K562 (cell line): ENCODE results near the gene TFEB. TPM values are rescaled to one million over a fixed set of nuclear protein-coding genes. Genes with fewer than 3 reads are reported as not detected.

Experiments used
- ATAC-seq: fragments of 200-7000 bp; cut with Tn5 transposase; 3 replicates; pipeline ENCODE4 v1.9.1; 2020; ENCODE audit warnings: moderate library complexity
- BruUV-seq: library from RNA; stranded (reverse); fragments of 400-500 nt; replicated peaks from 2 replicates; lab custom pipeline; 2021; lab: Mats Ljungman, UMichigan
- CTCF ChIA-PET: fragments of 300-600 bp; formaldehyde crosslinking; extraction: SDS; loops from one replicate; lab custom pipeline; 2021; ENCODE audit warnings: low intra/inter-chr PET ratio; lab: Yijun Ruan, JAX
- POLR2A ChIA-PET: fragments of 300-600, 350-650 bp; sonication (Branson Sonifier 250); formaldehyde crosslinking; extraction: SDS; loops from one replicate; lab custom pipeline; 2021; ENCODE audit warnings: antibody characterized with exemption, inconsistent platforms; lab: Yijun Ruan, JAX
- DNase-seq, 4 experiments: peaks; one replicate each; pipeline versions ENCODE4 v3.0.0 to v3.0.0-alpha.2; 2011 to 2018; ENCODE audit warnings: low spot score in 3 of 4, mixed read lengths in 3 of 4; ENCODE audit errors: extremely low read depth in 1 of 4
- FAIRE-seq: peaks from 2 replicates; lab custom pipeline; 2011; peaks lifted over from hg19 to GRCh38; lab: Jason Lieb, UNC
- H2AFZ ChIP-seq: 2 replicates; pipeline ENCODE4 v1.6.0; 2011; ENCODE audit warnings: low read depth, low read length, control low read depth, inconsistent platforms
- H3K27ac ChIP-seq: fragments of 200-600 bp; 3 replicates; pipeline ENCODE4 v1.8.0; 2011; ENCODE audit warnings: low read depth, mild to moderate bottlenecking, control low read depth, inconsistent platforms, low read length, moderate library complexity, mixed read lengths; ENCODE audit errors: extremely low read depth
- H3K27me3 ChIP-seq, 2 experiments: fragments of 300-600 bp in 1 of 2; 2 replicates in 1 of 2; 3 replicates in 1 of 2; pipeline versions ENCODE4 v1.6.0 to v1.8.0; 2011; ENCODE audit warnings: inconsistent platforms in 2 of 2, low read length in 2 of 2, mild to moderate bottlenecking in 1 of 2, mixed read lengths in 1 of 2, moderate library complexity in 1 of 2; ENCODE audit not compliant: control insufficient read depth in 2 of 2, insufficient read depth in 2 of 2
- H3K36me3 ChIP-seq: fragments of 300-600 bp; 3 replicates; pipeline ENCODE4 v1.8.0; 2011; ENCODE audit warnings: mild to moderate bottlenecking, low read length, inconsistent platforms; ENCODE audit not compliant: control insufficient read depth, insufficient read depth
- H3K4me1 ChIP-seq, 2 experiments: fragments of 200-600 bp in 1 of 2; replicated peaks in 1 of 2; 2 replicates in 1 of 2; 3 replicates in 1 of 2; pipeline versions ENCODE4 v1.5.1 to v1.8.0; 2011; ENCODE audit warnings: inconsistent platforms in 2 of 2, low read length in 2 of 2, mild to moderate bottlenecking in 1 of 2, mixed read lengths in 1 of 2, moderate library complexity in 1 of 2; ENCODE audit not compliant: control insufficient read depth in 2 of 2, insufficient read depth in 2 of 2
- H3K4me2 ChIP-seq: 2 replicates; pipeline ENCODE4 v1.6.1; 2011; ENCODE audit warnings: low read length, control low read depth, inconsistent platforms, mixed read lengths; ENCODE audit not compliant: insufficient read depth
- H3K4me3 ChIP-seq: fragments of 200-600 bp; sonication (generic), shearing (Covaris generic); 2 replicates; pipeline ENCODE4 v1.5.1; 2016; ENCODE audit warnings: control low read depth, inconsistent platforms
- H3K79me2 ChIP-seq: fragments of 200-600 bp; 3 replicates; pipeline ENCODE4 v1.8.0; 2011; ENCODE audit warnings: low read length, inconsistent platforms; ENCODE audit not compliant: control insufficient read depth, insufficient read depth
- H3K9ac ChIP-seq, 2 experiments: 2 replicates each; pipeline versions ENCODE4 v1.6.0 to v1.6.1; 2011; ENCODE audit warnings: low read depth in 2 of 2, low read length in 2 of 2, control low read depth in 1 of 2, inconsistent platforms in 1 of 2, mild to moderate bottlenecking in 1 of 2, mixed read lengths in 1 of 2; ENCODE audit not compliant: insufficient read depth in 1 of 2
- H3K9me1 ChIP-seq: one replicate; pipeline ENCODE4 v1.6.0; 2011; ENCODE audit warnings: inconsistent platforms, mild to moderate bottlenecking, low read length, moderate library complexity; ENCODE audit not compliant: control insufficient read depth, insufficient read depth
- H3K9me3 ChIP-seq: replicated peaks from 2 replicates; pipeline ENCODE4 v1.5.1; 2011; ENCODE audit warnings: low read depth, low read length, inconsistent platforms; ENCODE audit not compliant: control insufficient read depth, insufficient read depth
- H4K20me1 ChIP-seq: replicated peaks from 2 replicates; pipeline ENCODE4 v1.6.1; 2011; ENCODE audit warnings: low read length, inconsistent platforms, mixed read lengths; ENCODE audit not compliant: control insufficient read depth, insufficient read depth
- CHD2 ChIP-seq: IDR thresholded peaks from 2 replicates; pipeline ENCODE4 v1.6.1; 2011; ENCODE audit warnings: low read depth, low read length
- EHMT2 ChIP-seq: fragments of 450-650 bp; IDR thresholded peaks from 2 replicates; pipeline ENCODE4 v1.6.1; 2018; ENCODE audit warnings: antibody characterized with exemption
- MCM7 ChIP-seq, 2 experiments: fragments of 450-650 bp; IDR thresholded peaks; 2 replicates each; pipeline ENCODE4 v1.6.1; 2016 to 2018
- PRPF4 ChIP-seq: fragments of 200-400 bp; formaldehyde crosslinking; IDR thresholded peaks from one replicate; pipeline ENCODE4 v1.6.1; 2017; ENCODE audit warnings: low read length, low read depth, mild to moderate bottlenecking; ENCODE audit not compliant: insufficient read depth, poor library complexity, severe bottlenecking
- WGBS: fragments of 100-300 bp; shearing (Covaris generic); methylation state at CpG from one replicate; pipeline ENCODE4 v1.1.6; 2016; ENCODE audit warnings: low coverage, mixed read lengths; ENCODE audit not compliant: insufficient coverage; ENCODE audit errors: missing lambda C conversion rate; 5-methylcytosine and 5-hydroxymethylcytosine counted together
- in situ Hi-C: fragments of 300-500 bp; cut with MboI; formaldehyde crosslinking; loops from 4 replicates; pipeline ENCODE4 v1.15.0; 2018; ENCODE audit warnings: inconsistent platforms, mixed read lengths
- intact Hi-C: fragments of 100-400 bp; cut with micrococcal nuclease; formaldehyde crosslinking; loops from 2 replicates; pipeline ENCODE4 v1.14.2; 2022
- polyA plus RNA-seq, 8 experiments: library from polyadenylated mRNA; depleted of rRNA in 4 of 8; stranded (reverse) in 5 of 8; unstranded in 3 of 8; fragments of >200 nt; fragmentation: Nextera tagmentation in 2 of 8; fragmentation: Illumina TruSeq in 1 of 8; extraction: Ambion mirVana in 2 of 8; extraction: Trizol in 1 of 8; gene quantifications; 2 replicates each; pipeline versions ENCODE4 v1.2.1 to v1.2.3, GENCODE V29; 2011 to 2014; ENCODE audit warnings: inconsistent platforms in 1 of 8, missing spikeins in 1 of 8
- total RNA-seq, 7 experiments: library from RNA; depleted of rRNA in 6 of 7; stranded (reverse); fragments of >200 nt in 6 of 7; fragmentation: Illumina TruSeq in 2 of 7; extraction: Trizol in 2 of 7; gene quantifications; 2 replicates each; pipeline versions ENCODE4 v1.2.1 to v1.2.3, GENCODE V29; 2011 to 2021; ENCODE audit warnings: low replicate concordance in 1 of 7
- TF ChIP-seq, protein P1 (sequence below), 3 experiments: fragments of 200-800 bp in 1 of 3; fragments of 250-450 bp in 1 of 3; fragments of 450-650 bp in 1 of 3; sonication (Bioruptor Pico) in 1 of 3; sonication (Bioruptor generic) in 1 of 3; formaldehyde crosslinking in 1 of 3; IDR thresholded peaks; 2 replicates each; pipeline versions ENCODE4 v1.6.1 to v1.8.0; 2016 to 2022; ENCODE audit warnings: mild to moderate bottlenecking in 2 of 3, missing genetic modification characterization in 2 of 3, missing compliant biosample characterization in 1 of 3, moderate library complexity in 1 of 3
- TF ChIP-seq, protein P2 (sequence below): fragments of 250-450 bp; sonication (Bioruptor Pico); IDR thresholded peaks from 2 replicates; pipeline ENCODE4 v1.4.0; 2020; ENCODE audit warnings: mild to moderate bottlenecking, moderate library complexity, borderline replicate concordance

Gene TFEB
- total and polyA plus RNA-seq, 9 of the 15 experiments (the other 6 are each of a cell fraction or from before 2014, with no cell fraction given), result 0.04 to 4.7 (median 2.0) TPM

DNA sequence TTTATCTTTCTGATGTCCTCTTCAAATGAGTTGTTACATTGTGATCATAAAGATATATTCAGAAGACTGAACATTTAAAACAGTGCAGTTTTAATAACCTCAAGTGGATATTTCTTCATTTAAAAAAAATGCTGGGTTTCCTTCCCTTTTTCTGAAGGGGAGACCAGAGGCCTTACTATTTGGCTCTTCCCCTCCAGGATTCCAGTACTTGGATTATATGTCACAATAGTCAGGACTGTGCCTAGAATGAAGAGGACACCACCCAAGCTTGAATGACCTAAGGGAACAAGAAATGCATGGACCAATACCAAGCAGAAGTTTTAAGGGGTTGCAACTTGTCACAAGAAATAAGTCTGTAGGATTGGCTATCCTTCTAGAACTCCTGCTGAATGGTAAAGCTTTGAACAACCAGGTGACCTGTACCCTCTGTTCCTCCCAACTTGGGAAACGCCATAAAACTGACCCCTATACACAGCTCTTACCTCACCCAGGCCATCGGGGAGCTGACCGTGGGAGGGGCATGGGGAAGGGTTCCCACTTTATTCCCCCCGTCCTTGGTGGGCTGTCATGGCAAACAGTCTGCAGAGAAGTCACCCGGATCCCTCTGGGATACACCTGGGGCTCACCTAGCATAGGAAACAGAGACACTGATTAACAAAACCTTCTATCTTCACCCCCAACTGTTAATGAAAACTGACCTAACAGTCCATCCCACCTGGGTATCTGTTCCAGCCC is 42.3 kb upstream of the TFEB start:
- peaks cover 13% of the 10 kb centered on the region; the same call in 2 of the 3 replicates for H3K36me3 ChIP-seq
- BruUV-seq, result no TSS peak
- no peak overlapping the region for H3K27ac ChIP-seq
- peaks cover 8 to 24% of the 10 kb centered on the region in 2 experiments for H3K4me1 ChIP-seq
- in situ Hi-C loops, result no loop called here
- DNase-seq (no peak), FAIRE-seq (peak; percentile 26), ATAC-seq (no peak)
- no peak overlapping the region for H3K9ac ChIP-seq
- no peak overlapping the region for H3K4me2 ChIP-seq
- no peaks in the 10 kb centered on the region for H3K9me3 ChIP-seq
- intact Hi-C loops, result loop anchor here (5.0 kb wide), 2 partner anchors 175 to 410 kb away; no protein-coding TSS in a partner anchor
- peaks cover 6% of the 10 kb centered on the region; the same call in 1 of the 3 replicates for H3K79me2 ChIP-seq
- H4K20me1 ChIP-seq, result no peaks in the 10 kb centered on the region; the same call in 1 of the 2 replicates
- TF ChIP-seq EHMT2, result no peak
- TF ChIP-seq, protein P1, sequence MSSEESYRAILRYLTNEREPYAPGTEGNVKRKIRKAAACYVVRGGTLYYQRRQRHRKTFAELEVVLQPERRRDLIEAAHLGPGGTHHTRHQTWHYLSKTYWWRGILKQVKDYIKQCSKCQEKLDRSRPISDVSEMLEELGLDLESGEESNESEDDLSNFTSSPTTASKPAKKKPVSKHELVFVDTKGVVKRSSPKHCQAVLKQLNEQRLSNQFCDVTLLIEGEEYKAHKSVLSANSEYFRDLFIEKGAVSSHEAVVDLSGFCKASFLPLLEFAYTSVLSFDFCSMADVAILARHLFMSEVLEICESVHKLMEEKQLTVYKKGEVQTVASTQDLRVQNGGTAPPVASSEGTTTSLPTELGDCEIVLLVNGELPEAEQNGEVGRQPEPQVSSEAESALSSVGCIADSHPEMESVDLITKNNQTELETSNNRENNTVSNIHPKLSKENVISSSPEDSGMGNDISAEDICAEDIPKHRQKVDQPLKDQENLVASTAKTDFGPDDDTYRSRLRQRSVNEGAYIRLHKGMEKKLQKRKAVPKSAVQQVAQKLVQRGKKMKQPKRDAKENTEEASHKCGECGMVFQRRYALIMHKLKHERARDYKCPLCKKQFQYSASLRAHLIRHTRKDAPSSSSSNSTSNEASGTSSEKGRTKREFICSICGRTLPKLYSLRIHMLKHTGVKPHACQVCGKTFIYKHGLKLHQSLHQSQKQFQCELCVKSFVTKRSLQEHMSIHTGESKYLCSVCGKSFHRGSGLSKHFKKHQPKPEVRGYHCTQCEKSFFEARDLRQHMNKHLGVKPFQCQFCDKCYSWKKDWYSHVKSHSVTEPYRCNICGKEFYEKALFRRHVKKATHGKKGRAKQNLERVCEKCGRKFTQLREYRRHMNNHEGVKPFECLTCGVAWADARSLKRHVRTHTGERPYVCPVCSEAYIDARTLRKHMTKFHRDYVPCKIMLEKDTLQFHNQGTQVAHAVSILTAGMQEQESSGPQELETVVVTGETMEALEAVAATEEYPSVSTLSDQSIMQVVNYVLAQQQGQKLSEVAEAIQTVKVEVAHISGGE (CRISPR knock-in tag; IDR thresholded peaks at IDR 0.05), result no peak
- TF ChIP-seq PRPF4, result no peak
- no peak for TF ChIP-seq MCM7 (IDR thresholded peaks at IDR 0.05)
- TF ChIP-seq, protein P2, sequence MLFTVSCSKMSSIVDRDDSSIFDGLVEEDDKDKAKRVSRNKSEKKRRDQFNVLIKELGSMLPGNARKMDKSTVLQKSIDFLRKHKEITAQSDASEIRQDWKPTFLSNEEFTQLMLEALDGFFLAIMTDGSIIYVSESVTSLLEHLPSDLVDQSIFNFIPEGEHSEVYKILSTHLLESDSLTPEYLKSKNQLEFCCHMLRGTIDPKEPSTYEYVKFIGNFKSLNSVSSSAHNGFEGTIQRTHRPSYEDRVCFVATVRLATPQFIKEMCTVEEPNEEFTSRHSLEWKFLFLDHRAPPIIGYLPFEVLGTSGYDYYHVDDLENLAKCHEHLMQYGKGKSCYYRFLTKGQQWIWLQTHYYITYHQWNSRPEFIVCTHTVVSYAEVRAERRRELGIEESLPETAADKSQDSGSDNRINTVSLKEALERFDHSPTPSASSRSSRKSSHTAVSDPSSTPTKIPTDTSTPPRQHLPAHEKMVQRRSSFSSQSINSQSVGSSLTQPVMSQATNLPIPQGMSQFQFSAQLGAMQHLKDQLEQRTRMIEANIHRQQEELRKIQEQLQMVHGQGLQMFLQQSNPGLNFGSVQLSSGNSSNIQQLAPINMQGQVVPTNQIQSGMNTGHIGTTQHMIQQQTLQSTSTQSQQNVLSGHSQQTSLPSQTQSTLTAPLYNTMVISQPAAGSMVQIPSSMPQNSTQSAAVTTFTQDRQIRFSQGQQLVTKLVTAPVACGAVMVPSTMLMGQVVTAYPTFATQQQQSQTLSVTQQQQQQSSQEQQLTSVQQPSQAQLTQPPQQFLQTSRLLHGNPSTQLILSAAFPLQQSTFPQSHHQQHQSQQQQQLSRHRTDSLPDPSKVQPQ, result no peak
- no peak for TF ChIP-seq CHD2
- no peak overlapping the region for H2AFZ ChIP-seq
- H3K4me3 ChIP-seq, result no peak overlapping the region
- no peaks in the 10 kb centered on the region for H3K9me1 ChIP-seq
- ChIA-PET POLR2A (interaction anchor here (1.0 kb wide), 3 partner anchors 11 to 274 kb away, joined by 3 to 5 read pairs (median 4); no protein-coding TSS in a partner anchor), CTCF (interaction anchor here (0.6 to 4.3 kb wide), 4 partner anchors 42 to 290 kb away, joined by 3 to 50 read pairs (median 22); partner anchors contain the start of gene TFEB)
- H3K27me3 ChIP-seq, result no peaks in the 10 kb centered on the region
- 54% methylated on average over 5 of the region's 5 CpGs for WGBS
